Activated CD8-positive, alpha-beta memory T cell treated with anti-CD3 and anti-CD28 coated beads for 4 hours (primary cell): ENCODE results near the gene ADAM11.
"Not testable (repeated sequence)": the region's sequence is repeated elsewhere in the genome, so short reads cannot be mapped to it uniquely, and the experiment has no call there.

Source experiments
- DNase-seq, 2 donors: peaks; one replicate each; pipeline ENCODE4 v3.0.0-alpha.2; 2020; ENCODE audit warnings: low read depth in 2 of 2

The ADAM11 gene

GRCh38 chr17:44758414-44759085, at the start of gene ADAM11:
Gene ADAM11 (plus strand): TSS chr17:44758988. CDS start chr17:44759200, 212 bp downstream.
- no peak for DNase-seq

- DNase-seq = no peak
Observed at GRCh38 chr17:44719444-44719843, 39.3 kb upstream of the ADAM11 start.

GRCh38 chr17:44722254-44722653, 36.5 kb upstream of the ADAM11 start:
- DNase-seq = no peak

GRCh38 chr17:44726121-44726520, 32.7 kb upstream of the ADAM11 start:
- not testable (repeated sequence) for DNase-seq

- no peak for DNase-seq
Observed at GRCh38 chr17:44733753-44734152, 25.0 kb upstream of the ADAM11 start.

GRCh38 chr17:44734272-44734671, 24.5 kb upstream of the ADAM11 start:
- no peak for DNase-seq

- DNase-seq = no peak
Observed at GRCh38 chr17:44736551-44737240, 22.1 kb upstream of the ADAM11 start.

GRCh38 chr17:44738214-44738906, 20.4 kb upstream of the ADAM11 start:
- no peak for DNase-seq

GRCh38 chr17:44741316-44741715, 17.5 kb upstream of the ADAM11 start:
- no peak for DNase-seq

GRCh38 chr17:44745301-44745700, 13.5 kb upstream of the ADAM11 start:
- DNase-seq = no peak

- not testable (repeated sequence) for DNase-seq
Observed at GRCh38 chr17:44745738-44746137, 13.1 kb upstream of the ADAM11 start.

GRCh38 chr17:44747566-44747965, 11.2 kb upstream of the ADAM11 start:
- DNase-seq = no peak

- no peak for DNase-seq
Observed at GRCh38 chr17:44749076-44749979, 9.5 kb upstream of the ADAM11 start.

- DNase-seq = no peak
Observed at GRCh38 chr17:44749980-44750318, 8.8 kb upstream of the ADAM11 start.

GRCh38 chr17:44751331-44751730, 7.5 kb upstream of the ADAM11 start:
- no peak for DNase-seq

- DNase-seq = no peak
Observed at GRCh38 chr17:44751806-44752205, 7.0 kb upstream of the ADAM11 start.

GRCh38 chr17:44752953-44753861, 5.6 kb upstream of the ADAM11 start:
- no peak for DNase-seq

GRCh38 chr17:44754276-44754675, 4.5 kb upstream of the ADAM11 start:
- no peak for DNase-seq

- DNase-seq = not testable (repeated sequence)
Observed at GRCh38 chr17:44755180-44755579, 3.6 kb upstream of the ADAM11 start.

GRCh38 chr17:44757045-44757917, 1.5 kb upstream of the ADAM11 start:
- DNase-seq = no peak
